Ishikawa (cell line): ENCODE data around the gene TMEM161A.

Experiments
- CEBPB ChIP-seq: IDR thresholded peaks from 2 replicates; pipeline ENCODE4 v1.6.1; 2012
- CREB1 ChIP-seq: IDR thresholded peaks from 2 replicates; pipeline ENCODE4 v1.6.1; 2012; ENCODE audit warnings: low read depth
- EGR1 ChIP-seq: IDR thresholded peaks from 2 replicates; pipeline ENCODE4 v1.6.1; 2012
- EP300 ChIP-seq: IDR thresholded peaks from 2 replicates; pipeline ENCODE4 v1.6.1; 2012; ENCODE audit warnings: borderline replicate concordance
- FOXM1 ChIP-seq: IDR thresholded peaks from 2 replicates; pipeline ENCODE4 v1.6.1; 2012; ENCODE audit warnings: low read depth, borderline replicate concordance
- MAX ChIP-seq: IDR thresholded peaks from 2 replicates; pipeline ENCODE4 v1.6.1; 2012
- NFIC ChIP-seq: IDR thresholded peaks from 2 replicates; pipeline ENCODE4 v1.6.1; 2012
- RAD21 ChIP-seq: IDR thresholded peaks from 2 replicates; pipeline ENCODE4 v1.6.1; 2012; ENCODE audit warnings: low read depth
- REST ChIP-seq: IDR thresholded peaks from 2 replicates; pipeline ENCODE4 v1.6.1; 2012; ENCODE audit warnings: low read depth, mild to moderate bottlenecking
- TAF1 ChIP-seq: IDR thresholded peaks from 2 replicates; pipeline ENCODE4 v1.6.1; 2012; ENCODE audit warnings: low read depth, mild to moderate bottlenecking
- TCF12 ChIP-seq: IDR thresholded peaks from 2 replicates; pipeline ENCODE4 v1.6.1; 2012; ENCODE audit warnings: low read depth
- TEAD4 ChIP-seq: IDR thresholded peaks from 2 replicates; pipeline ENCODE4 v1.6.1; 2012
- YY1 ChIP-seq: IDR thresholded peaks from 2 replicates; pipeline ENCODE4 v1.6.1; 2012; ENCODE audit warnings: low read depth
- ZBTB7A ChIP-seq: IDR thresholded peaks from 2 replicates; pipeline ENCODE4 v1.6.1; 2012; ENCODE audit warnings: low read depth
- TF ChIP-seq, protein P1 (sequence below): IDR thresholded peaks from 2 replicates; pipeline ENCODE4 v1.6.1; 2012

The TMEM161A gene

GRCh38 chr19:19098084-19098702 is 40.1 kb downstream of the TMEM161A start:
- TF ChIP-seq CREB1: no peak
- no peak for TF ChIP-seq EP300
- no peak for TF ChIP-seq TEAD4
- TF ChIP-seq REST: no peak

DNA sequence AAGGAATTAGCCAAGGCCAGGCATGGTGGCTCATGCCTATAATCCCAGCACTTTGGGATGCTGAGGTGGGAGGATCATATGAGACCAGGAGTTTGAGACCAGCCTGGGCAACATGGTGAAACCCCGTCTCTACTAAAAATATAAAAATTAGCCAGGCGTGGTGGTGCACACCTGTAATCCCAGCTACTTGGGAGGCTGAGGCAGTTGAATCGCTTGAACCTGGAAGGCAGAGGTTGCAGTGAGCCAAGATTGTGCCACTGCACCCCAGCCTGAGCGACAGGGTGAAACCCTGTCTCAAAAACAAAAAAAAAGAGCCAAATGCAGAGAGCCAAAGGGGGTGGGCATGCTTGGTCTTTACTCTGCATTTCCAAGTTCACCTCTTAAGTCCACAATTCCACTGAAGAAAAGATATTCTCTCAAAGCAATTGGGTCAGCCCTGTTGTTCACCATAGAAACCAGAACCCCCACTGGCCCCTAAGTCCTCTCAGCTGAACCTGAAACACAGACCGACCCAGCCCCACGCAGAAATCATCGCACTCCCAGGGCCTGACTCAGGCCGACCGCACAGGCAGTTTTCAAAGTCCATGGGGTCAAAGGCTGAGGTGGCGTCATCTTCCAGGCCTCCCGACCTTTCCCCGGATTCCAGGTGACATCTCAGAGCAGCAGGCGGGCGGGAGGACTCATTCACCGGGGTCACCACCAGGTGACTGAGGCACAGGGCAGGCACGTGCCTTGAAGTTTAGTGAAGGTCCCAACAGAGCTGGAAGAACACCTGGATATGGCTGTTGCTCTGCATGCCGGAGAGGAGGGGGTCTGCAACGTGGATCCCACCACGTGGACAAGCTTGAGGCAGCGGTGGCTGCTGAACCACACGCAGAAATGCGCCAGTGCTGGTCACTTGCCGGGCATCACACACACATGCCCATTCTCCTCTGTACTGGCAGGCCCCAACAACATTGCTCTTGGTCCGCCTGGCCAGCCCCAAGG is 41.3 kb downstream of the TMEM161A start:
- TF ChIP-seq TAF1: no peak
- TF ChIP-seq MAX: no peak
- no peak for TF ChIP-seq NFIC
- TF ChIP-seq REST: no peak
- TF ChIP-seq TCF12: no peak
- no peak for TF ChIP-seq YY1
- no peak for TF ChIP-seq CEBPB
- no peak for TF ChIP-seq CREB1
- TF ChIP-seq FOXM1: no peak
- TF ChIP-seq, protein P1, sequence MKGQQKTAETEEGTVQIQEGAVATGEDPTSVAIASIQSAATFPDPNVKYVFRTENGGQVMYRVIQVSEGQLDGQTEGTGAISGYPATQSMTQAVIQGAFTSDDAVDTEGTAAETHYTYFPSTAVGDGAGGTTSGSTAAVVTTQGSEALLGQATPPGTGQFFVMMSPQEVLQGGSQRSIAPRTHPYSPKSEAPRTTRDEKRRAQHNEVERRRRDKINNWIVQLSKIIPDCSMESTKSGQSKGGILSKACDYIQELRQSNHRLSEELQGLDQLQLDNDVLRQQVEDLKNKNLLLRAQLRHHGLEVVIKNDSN: no peak
- TF ChIP-seq ZBTB7A: no peak
- TF ChIP-seq EP300: no peak
- no peak for TF ChIP-seq EGR1
- TF ChIP-seq RAD21: no peak
- TF ChIP-seq TEAD4: no peak

DNA sequence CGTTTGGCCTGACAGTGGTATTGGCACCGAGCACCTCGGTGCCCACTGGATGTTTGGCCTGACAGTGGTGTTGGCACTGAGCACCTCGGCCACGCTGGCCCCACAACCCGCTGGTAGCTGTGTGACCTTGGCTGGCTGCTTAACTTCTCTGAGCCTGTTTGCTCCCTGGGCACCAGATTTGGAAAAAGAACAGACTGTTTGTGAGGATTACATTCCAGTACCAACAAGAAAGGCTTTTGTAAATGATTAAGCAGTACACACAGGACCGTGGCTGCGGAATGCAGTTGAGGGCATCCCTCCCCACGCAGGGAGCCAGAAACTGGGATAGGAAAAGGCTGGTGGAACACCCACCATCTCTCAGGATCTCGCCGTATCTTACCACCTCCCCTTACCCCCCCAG is 42.6 kb downstream of the TMEM161A start:
- TF ChIP-seq CREB1: no peak

DNA sequence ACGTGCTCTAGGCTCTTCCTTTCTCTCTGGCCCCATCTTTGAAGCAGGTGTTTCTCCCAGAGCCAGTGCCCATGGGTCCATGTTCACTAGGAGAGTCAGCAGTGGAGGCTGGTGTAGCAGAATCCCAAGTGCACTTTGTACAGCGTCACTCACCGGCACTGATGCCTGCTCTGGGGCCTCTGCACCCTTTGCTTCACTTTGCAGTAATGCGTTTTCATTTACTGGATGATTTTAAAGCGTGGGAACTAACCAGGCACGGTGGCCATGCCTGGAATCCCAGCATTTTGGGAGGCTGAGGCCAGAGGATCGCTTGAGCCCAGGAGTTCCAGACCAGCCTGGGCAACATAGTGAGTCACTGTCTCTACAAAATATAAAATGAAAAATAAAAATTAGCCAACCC is 43.8 kb downstream of the TMEM161A start:
- TF ChIP-seq EGR1 (no peak), CEBPB (no peak), FOXM1 (no peak), TCF12 (no peak), YY1 (no peak), REST (no peak), NFIC (no peak), CREB1 (no peak), ZBTB7A (no peak)

DNA sequence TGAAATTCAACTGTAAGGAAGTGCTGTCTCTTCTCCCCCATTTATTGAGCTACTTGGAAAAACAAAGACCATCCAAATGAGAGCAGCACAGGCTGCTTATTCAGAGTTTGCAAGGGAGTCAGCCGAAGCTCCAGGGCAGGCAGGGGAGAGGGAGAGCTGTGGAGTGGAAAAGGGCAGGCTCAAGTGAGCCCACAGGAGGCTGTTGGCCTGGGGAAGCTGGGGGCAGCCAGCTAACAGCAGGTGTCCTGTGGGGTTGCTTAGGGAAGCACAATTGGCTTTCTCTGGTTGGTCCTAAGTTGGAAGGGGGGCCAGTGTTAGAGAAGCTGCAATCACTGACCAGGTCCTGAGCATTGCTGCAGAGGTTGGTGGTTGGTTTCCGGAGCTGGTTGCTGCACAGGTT is 50.6 kb downstream of the TMEM161A start:
- TF ChIP-seq ZBTB7A: no peak
- no peak for TF ChIP-seq MAX
- no peak for TF ChIP-seq CREB1
- TF ChIP-seq REST: no peak
- TF ChIP-seq TEAD4: no peak
- no peak for TF ChIP-seq EGR1
- no peak for TF ChIP-seq TAF1
- TF ChIP-seq EP300: no peak
- TF ChIP-seq CEBPB: no peak
- no peak for TF ChIP-seq NFIC
- TF ChIP-seq YY1: no peak
- no peak for TF ChIP-seq RAD21
- no peak for TF ChIP-seq FOXM1
- TF ChIP-seq, protein P1: no peak
- TF ChIP-seq TCF12: no peak
